ENCODE data around the gene ATP10D.
"Not testable (repeated sequence)": the region's sequence is repeated elsewhere in the genome, so short reads cannot be mapped to it uniquely, and the experiment has no call there.

ATP10D gene

GRCh38 chr4:47551682-47552081 lies 66.6 kb downstream of the ATP10D start:
- Histone ChIP-seq H3K4me3 (no peak overlapping the region), H3K27ac (no peak overlapping the region), H3K9me3 (replicated peaks in 1 of 11) (0 out of 22 replicates have a peak, but pooled peaks cover 0 to 6% (median 0%) of the 10 kb centered on the region in 11 experiments), H3K9ac (no peak overlapping the region), H3K36me3 (peaks cover 0 to 77% (median 0%) of the 10 kb centered on the region in 11 experiments; a peak in 10 of 22 replicates), H3K4me1 (no peaks in the 10 kb centered on the region), H4K20me1 (no peaks in the 10 kb centered on the region), H3K27me3 (no peaks in the 10 kb centered on the region), H3K4me2 (no peak overlapping the region)
- no peak for TF ChIP-seq Cebpa-rat (IDR thresholded peaks at IDR 0.05)

GRCh38 chr4:47553329-47554125 lies 68.5 kb downstream of the ATP10D start:
- H3K4me2 ChIP-seq, result no peak overlapping the region
- peaks cover 0 to 70% (median 0%) of the 10 kb centered on the region in 11 experiments; a peak in 6 of 22 replicates for H3K36me3 ChIP-seq
- H3K9ac ChIP-seq, result no peak overlapping the region
- no peak overlapping the region for H3K27ac ChIP-seq
- no peaks in the 10 kb centered on the region for H4K20me1 ChIP-seq
- H3K4me3 ChIP-seq, result no peak overlapping the region
- no peaks in the 10 kb centered on the region for H3K27me3 ChIP-seq
- H3K9me3 ChIP-seq (replicated peaks in 1 of 11), result 0 out of 22 replicates have a peak, but pooled peaks cover 0 to 6% (median 0%) of the 10 kb centered on the region in 11 experiments
- H3K4me1 ChIP-seq, result no peaks in the 10 kb centered on the region
- TF ChIP-seq Cebpa-rat (IDR thresholded peaks at IDR 0.05), result no peak

GRCh38 chr4:47555920-47556319 lies 70.8 kb downstream of the ATP10D start:
- not testable (repeated sequence) for H4K20me1 ChIP-seq; H3K9me3 ChIP-seq (replicated peaks in 1 of 11); H3K9ac ChIP-seq; H3K27ac ChIP-seq; H3K27me3 ChIP-seq; H3K4me2 ChIP-seq; H3K4me3 ChIP-seq; H3K4me1 ChIP-seq
- peaks cover 0 to 69% (median 0%) of the 10 kb centered on the region in 11 experiments; a peak in 6 of 22 replicates for H3K36me3 ChIP-seq

- Histone ChIP-seq H4K20me1 (no peaks in the 10 kb centered on the region), H3K9me3 (replicated peaks in 1 of 11) (no peaks in the 10 kb centered on the region), H3K27me3 (no peaks in the 10 kb centered on the region), H3K27ac (no peak overlapping the region), H3K4me3 (no peak overlapping the region), H3K4me2 (no peak overlapping the region), H3K9ac (no peak overlapping the region), H3K36me3 (peaks cover 0 to 69% (median 0%) of the 10 kb centered on the region in 11 experiments; a peak in 6 of 22 replicates), H3K4me1 (no peaks in the 10 kb centered on the region)
- no peak for TF ChIP-seq Cebpa-rat (IDR thresholded peaks at IDR 0.05)
Observed at GRCh38 chr4:47557255-47557654, 72.2 kb downstream of the ATP10D start.

- H3K9me3 ChIP-seq (replicated peaks in 1 of 11), result peaks cover 0 to 9% (median 6%) of the 10 kb centered on the region in 11 experiments; a peak in 7 of 22 replicates
- peaks cover 3 to 10% (median 8%) of the 10 kb centered on the region in 10 experiments; a peak in 14 of 20 replicates for H3K4me1 ChIP-seq
- no peaks in the 10 kb centered on the region for H4K20me1 ChIP-seq
- no peak overlapping the region for H3K4me3 ChIP-seq
- no peak overlapping the region for H3K9ac ChIP-seq
- H3K27ac ChIP-seq, result no peak overlapping the region
- TF ChIP-seq Cebpa-rat (IDR thresholded peaks at IDR 0.05), result no peak
- no peaks in the 10 kb centered on the region for H3K27me3 ChIP-seq
- H3K4me2 ChIP-seq, result no peak overlapping the region
- H3K36me3 ChIP-seq, result peaks cover 0 to 59% (median 0%) of the 10 kb centered on the region in 11 experiments; a peak in 6 of 22 replicates
Observed at GRCh38 chr4:47560682-47561081, 75.6 kb downstream of the ATP10D start.

GRCh38 chr4:47561331-47561730 lies 76.3 kb downstream of the ATP10D start:
- Histone ChIP-seq H3K4me1 (peaks cover 3 to 10% (median 8%) of the 10 kb centered on the region in 10 experiments; a peak in 14 of 20 replicates), H3K9me3 (replicated peaks in 1 of 11) (peaks cover 0 to 9% (median 6%) of the 10 kb centered on the region in 11 experiments; a peak in 7 of 22 replicates), H4K20me1 (no peaks in the 10 kb centered on the region), H3K36me3 (peaks cover 0 to 59% (median 0%) of the 10 kb centered on the region in 11 experiments; a peak in 6 of 22 replicates), H3K27ac (no peak overlapping the region), H3K4me2 (no peak overlapping the region), H3K4me3 (no peak overlapping the region), H3K27me3 (no peaks in the 10 kb centered on the region), H3K9ac (no peak overlapping the region)
- TF ChIP-seq Cebpa-rat (IDR thresholded peaks at IDR 0.05), result no peak

GRCh38 chr4:47562297-47562696 lies 77.2 kb downstream of the ATP10D start:
- Histone ChIP-seq H3K27me3 (no peaks in the 10 kb centered on the region), H3K4me1 (peaks cover 3 to 10% (median 8%) of the 10 kb centered on the region in 10 experiments; a peak in 14 of 20 replicates), H3K4me2 (no peak overlapping the region), H4K20me1 (no peaks in the 10 kb centered on the region), H3K27ac (no peak overlapping the region), H3K9me3 (replicated peaks in 1 of 11) (peaks cover 0 to 9% (median 6%) of the 10 kb centered on the region in 11 experiments; a peak in 7 of 22 replicates), H3K4me3 (no peak overlapping the region), H3K9ac (no peak overlapping the region), H3K36me3 (peaks cover 0 to 63% (median 0%) of the 10 kb centered on the region in 11 experiments; a peak in 6 of 22 replicates)
- no peak for TF ChIP-seq Cebpa-rat (IDR thresholded peaks at IDR 0.05)

GRCh38 chr4:47566566-47566965 lies 81.5 kb downstream of the ATP10D start:
- H3K27ac ChIP-seq, result no peak overlapping the region
- H3K9me3 ChIP-seq (replicated peaks in 1 of 11), result peaks cover 0 to 9% (median 6%) of the 10 kb centered on the region in 11 experiments; a peak in 7 of 22 replicates
- peaks cover 3 to 10% (median 8%) of the 10 kb centered on the region in 10 experiments; a peak in 14 of 20 replicates for H3K4me1 ChIP-seq
- no peaks in the 10 kb centered on the region for H3K27me3 ChIP-seq
- no peak overlapping the region for H3K9ac ChIP-seq
- H3K36me3 ChIP-seq, result peaks cover 0 to 55% (median 0%) of the 10 kb centered on the region in 11 experiments; a peak in 8 of 22 replicates
- no peak for TF ChIP-seq Cebpa-rat (IDR thresholded peaks at IDR 0.05)
- no peaks in the 10 kb centered on the region for H4K20me1 ChIP-seq
- no peak overlapping the region for H3K4me3 ChIP-seq
- no peak overlapping the region for H3K4me2 ChIP-seq

- H3K4me1 ChIP-seq, result peaks cover 3 to 10% (median 8%) of the 10 kb centered on the region in 10 experiments; a peak in 14 of 20 replicates
- no peak overlapping the region for H3K27ac ChIP-seq
- no peaks in the 10 kb centered on the region for H3K27me3 ChIP-seq
- no peaks in the 10 kb centered on the region for H4K20me1 ChIP-seq
- no peak overlapping the region for H3K9ac ChIP-seq
- H3K4me2 ChIP-seq, result no peak overlapping the region
- H3K36me3 ChIP-seq, result peaks cover 0 to 55% (median 0%) of the 10 kb centered on the region in 11 experiments; a peak in 8 of 22 replicates
- no peak overlapping the region for H3K4me3 ChIP-seq
- no peak for TF ChIP-seq Cebpa-rat (IDR thresholded peaks at IDR 0.05)
- peaks cover 0 to 9% (median 6%) of the 10 kb centered on the region in 11 experiments; a peak in 7 of 22 replicates for H3K9me3 ChIP-seq (replicated peaks in 1 of 11)
Observed at GRCh38 chr4:47566969-47567368, 81.9 kb downstream of the ATP10D start.
